HG03565 (cell line): ENCODE measurements around the gene ARHGEF16.

Experiments
- ATAC-seq: cut with Tn5 transposase; IDR thresholded peaks from one replicate; pipeline ENCODE4 v1.9.1; 2021; ENCODE audit warnings: mild to moderate bottlenecking, moderate library complexity; ENCODE audit not compliant: unreplicated experiment

The ARHGEF16 gene

DNA sequence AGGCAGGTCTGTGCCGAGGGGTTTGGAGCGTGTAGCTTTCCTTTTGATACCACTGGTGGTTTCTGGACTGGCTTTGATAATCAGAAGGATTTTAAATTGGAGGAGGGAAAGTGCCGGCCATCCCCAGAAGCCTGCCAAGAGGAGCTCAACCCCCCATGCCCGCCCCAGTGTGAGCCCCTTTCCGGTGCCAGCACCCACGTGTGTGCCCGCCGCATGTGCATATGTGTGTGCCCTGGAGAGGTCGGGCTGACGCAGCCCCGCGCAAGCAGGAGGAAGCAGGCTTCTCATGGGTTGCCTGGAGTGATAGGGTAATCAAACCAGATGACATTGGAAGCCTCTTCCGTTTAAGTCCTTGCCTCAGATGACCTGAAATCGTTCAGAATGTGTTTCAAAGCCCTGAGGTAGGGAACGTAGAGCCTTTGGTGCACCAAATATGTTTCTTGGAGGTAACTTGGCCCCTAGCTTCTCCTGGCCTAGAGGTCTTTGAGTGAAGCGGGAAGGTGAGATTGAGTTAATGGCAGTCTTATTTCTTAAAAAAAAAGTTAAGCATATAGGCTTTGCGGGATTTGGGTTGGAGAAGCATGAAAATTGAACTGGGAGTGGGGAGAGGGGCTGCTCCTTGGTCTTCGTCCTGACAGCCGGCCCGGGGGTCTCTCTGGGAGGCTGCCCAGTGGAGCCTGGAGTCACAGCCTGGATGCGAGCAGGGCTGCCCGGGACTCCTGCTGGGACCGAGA lies 34.1 kb upstream of the ARHGEF16 start:
- no peak for ATAC-seq

DNA sequence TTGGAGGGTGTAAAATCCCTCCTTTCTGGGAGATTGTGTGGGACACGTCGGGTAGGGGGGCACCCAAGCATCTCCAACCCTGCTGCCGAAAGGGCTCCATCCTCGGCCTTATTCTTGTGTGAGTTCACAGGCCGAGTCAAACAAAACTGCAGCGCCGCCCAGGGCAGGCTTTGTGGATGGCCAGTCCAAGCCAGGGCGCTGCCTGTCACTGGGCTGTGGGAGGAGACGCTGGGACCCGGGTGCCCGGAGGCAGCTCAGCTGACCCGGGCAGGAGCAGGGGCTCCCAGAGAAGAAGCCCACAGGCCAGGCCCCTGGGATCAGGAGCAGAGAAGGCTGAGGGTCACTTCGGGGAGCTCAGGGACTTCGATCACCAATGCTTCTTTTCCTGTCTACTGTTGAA lies 31.8 kb upstream of the ARHGEF16 start:
- ATAC-seq, result no peak

DNA sequence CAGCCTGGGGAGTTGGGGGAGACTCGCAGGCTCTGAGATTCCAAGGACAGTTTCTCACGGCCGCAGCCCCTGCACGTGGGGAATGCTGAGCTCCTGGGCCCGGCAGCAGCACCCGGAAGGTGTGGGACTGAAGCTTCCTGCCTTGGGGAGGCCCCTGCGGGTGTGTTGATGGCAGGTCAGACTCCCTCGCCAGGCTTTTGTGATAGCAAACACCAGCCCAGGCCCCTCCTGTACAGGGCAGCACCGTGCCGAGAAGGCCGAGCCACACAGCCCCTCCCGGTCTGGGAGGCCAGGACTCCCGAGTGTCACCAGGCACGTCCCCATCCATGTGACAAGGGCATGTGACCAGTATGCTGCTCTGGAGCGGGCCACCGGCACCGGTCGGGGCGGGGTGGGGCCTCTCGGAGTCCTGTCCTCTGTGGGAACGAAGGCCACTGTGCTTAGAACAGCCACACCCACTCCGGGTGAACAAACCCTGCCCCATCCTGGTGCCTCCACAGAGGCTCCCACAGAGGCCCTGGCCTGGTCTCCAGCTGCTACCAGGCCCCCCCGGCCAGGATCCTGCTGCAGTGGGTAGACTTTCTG lies 31.1 kb upstream of the ARHGEF16 start:
- no peak for ATAC-seq

DNA sequence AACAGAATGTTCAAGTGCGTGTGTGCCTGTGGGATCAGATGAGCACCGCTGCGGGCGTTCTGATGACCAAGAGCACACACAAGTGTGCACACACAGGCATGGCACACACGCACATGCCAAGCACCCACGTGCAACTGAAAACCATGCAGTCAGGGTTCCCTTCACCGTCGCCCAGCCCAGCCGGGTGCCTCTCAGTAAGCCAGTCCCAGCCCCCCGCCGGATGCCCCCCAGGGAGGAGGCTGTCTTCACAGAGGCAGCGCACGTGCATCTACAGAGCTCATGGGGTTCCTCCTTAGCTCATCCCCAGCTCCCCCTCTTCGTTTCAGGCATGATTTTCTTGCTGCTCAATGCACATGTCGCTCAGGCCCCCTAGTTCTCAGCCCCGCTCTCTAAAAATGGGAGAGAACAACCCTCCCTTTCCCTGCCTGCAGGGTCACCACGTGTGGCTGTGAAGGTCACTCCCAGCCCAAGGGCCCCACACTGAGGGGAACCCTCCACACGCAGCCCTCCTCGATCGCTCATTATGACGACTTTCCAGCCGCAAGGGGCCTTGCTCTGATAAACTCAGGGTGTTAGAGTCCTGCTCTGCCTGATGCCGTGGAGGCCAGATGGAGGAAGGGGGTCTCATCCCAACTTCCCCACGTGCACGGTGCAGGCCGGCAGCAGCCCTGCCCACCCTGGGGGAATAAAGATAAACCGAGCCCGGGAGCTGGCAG lies 30.4 kb upstream of the ARHGEF16 start:
- ATAC-seq, result no peak

DNA sequence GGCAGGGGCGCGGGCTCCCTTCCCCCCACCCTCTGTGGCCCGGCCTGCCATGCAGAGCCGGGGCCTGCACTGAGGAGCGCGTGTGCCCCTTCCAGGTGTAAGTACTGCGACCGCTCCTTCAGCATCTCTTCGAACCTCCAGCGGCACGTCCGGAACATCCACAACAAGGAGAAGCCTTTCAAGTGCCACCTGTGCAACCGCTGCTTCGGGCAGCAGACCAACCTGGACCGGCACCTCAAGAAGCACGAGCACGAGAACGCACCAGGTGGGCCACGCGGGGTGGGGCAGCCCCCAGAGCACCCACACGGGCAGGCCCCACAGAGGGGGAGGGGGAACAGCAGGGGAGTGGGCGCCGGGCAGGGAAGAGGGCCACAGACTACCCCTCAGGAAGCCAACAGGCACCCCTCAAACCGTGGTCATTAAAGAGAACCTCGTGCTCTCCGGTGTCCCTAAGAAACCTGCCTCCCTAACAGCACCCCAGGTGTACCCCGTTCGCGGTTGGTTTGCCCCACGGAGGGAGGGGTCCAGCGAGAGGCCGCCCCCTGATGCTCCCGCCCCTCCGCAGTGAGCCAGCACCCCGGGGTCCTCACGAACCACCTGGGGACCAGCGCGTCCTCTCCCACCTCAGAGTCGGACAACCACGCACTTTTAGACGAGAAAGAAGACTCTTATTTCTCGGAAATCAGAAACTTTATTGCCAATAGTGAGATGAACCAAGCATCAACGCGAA lies 28.8 kb upstream of the ARHGEF16 start:
- no peak for ATAC-seq

DNA sequence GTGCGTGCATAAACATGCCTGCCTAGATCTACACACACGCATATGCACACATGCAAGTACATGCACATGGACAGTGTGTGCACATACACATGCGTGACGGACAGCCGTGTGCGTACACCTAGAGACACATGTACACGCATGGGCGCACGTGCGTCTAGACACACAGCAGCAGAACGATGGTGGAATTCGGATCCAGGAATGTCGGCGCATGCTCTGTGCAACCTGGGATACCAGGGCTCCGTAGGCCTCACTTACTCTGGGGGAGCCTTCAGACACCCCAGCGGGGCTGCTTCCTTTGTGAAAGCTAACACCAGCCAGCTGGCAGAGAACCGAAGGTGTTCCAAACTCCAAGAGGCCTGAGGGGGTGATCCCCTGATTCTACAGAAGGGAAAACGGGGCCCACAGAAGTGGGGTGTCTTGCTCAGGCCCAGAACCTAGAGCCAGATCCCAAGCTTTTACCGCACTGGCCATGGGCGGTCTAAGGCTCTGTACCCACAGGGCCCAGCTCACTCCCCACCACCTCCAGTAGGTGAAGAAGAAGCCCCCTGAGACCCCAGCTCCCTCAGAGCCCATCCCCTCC lies 27.4 kb upstream of the ARHGEF16 start:
- no peak for ATAC-seq

DNA sequence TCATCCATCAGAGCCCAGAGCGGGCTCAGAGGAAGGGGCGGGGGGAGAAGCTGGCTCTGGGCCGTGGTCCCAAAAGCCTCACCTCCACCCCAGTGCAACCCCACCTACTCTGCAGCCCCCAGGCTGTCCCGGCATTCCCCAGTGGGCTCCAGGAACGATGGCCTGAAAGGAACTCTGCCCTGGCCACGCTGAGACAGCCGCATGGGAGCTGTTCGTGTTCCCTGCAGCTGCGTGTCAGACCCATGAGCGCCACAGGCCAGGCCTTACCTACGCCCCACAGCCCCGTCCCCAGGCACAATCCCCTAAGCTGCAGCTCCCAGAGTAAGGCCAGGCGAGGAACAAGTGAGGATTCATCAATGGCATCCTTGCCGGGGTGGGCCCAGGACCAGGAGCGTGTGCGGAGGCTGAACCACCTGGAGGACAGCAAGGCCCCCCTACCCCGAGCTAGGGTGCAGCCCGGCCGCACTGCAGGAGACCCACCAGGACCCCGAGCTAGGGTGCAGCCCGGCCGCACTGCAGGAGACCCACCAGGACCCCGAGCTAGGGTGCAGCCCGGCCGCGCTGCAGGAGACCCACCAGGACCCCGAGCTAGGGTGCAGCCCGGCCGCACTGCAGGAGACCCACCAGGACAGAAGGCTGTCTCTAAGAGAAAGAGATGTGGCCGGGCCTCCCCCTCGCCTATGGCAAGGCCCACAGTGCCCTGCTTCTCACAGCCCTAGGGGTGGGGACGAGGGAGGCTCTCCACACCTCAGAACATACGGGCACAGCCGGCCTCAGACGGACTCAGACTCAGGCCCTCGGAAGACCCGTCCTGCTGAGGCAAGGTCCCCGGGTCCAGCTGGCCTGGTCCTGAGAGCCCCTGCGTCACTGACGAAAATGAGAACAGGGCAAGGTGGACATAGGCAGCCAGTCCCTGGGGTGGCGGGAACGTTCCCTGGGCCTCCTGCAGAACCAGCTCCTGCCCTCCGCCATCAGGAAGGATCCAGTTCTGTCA lies 26.5 kb upstream of the ARHGEF16 start:
- no peak for ATAC-seq

DNA sequence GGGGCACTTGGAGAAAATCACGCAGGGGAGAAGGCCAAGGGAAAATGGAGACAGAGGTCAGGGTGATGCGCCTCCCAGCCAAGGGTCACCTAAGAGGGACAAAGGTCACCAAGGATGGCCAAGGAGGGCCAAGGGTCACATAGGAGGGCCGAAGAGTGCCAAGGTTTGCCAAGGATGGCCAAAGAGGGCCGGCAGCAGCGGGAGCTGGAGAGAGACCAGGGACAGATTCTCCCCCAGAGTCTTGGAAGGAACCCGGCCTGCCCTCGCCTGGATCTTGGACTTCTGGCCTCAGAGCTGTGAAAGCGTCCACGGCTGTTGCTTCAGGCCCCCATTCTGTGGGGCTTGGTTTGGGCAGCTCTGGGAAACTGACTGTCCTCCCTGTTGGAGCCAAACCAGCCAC lies 25.6 kb upstream of the ARHGEF16 start:
- ATAC-seq, result no peak

DNA sequence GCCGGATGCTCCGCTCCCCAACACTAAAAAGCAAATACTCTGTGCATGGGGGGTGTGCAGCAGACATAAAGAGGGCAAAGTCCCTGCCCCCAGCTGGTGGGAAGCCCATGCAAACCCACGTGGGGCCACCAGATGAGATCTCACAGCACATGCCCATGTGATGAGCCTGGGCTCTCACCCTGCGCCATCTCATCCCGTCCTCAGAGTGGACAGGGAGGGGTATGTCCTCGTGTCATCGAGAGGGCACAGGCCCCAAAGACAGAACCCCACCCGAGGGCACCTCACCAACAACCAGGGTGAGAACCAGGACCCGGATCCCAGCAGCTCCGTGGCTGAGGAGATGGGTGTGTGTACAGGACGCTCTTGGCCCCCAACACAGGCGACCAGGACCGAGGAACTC lies 25.1 kb upstream of the ARHGEF16 start:
- ATAC-seq, result no peak

DNA sequence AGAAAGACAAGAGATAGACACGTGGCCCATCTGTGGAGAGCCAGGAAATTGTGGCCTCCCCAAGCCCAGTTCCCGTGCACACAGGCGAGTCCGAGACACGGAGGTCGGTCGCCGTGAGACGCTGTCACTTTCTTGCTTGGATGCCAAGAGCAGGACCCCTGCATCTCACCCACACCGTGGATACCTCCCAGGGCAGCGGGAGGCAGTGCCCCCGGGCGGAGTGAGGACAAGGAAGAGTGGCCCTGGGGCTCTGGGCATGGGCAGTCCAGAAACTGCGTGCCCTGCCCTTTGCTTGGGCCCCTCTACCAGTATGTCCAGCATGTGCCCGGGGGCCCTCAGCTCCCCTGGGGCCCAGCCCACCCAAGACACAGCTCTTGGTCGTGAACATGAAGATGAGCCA lies 24.7 kb upstream of the ARHGEF16 start:
- ATAC-seq, result no peak

DNA sequence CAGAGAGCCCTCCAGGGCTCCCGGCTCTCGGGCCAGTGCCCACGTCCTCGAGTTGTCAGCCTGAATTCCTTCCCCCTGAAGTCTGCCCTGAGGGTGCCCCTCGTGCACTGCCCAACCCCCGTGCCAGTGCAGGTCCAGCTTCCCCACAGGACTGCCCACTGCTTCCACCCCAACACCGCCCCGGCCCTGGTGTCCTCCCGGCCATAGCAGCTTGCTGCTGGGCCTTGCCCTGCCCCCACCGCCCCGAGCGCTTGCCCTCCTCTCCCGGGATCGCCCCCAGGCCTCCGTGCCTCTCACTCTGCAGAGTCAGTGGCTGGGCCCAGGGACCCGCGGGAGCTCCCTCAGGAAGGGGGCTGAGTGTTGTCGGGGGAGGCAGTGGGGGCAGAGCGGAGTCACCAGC lies 24.1 kb upstream of the ARHGEF16 start:
- no peak for ATAC-seq

DNA sequence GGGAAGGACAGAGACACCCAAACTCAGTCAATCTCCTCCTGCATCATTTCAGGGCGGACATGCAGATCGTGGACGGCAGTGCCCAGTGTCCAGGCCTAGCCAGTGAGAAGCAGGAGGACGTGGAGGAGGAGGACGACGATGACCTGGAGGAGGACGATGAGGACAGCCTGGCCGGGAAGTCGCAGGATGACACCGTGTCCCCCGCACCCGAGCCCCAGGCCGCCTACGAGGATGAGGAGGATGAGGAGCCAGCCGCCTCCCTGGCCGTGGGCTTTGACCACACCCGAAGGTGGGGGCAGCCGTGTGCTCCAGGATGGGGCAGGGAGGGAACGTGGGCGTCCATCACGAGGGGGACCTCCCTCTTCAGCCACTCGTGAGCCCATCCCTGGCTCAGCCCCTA lies 23.6 kb upstream of the ARHGEF16 start:
- no peak for ATAC-seq

DNA sequence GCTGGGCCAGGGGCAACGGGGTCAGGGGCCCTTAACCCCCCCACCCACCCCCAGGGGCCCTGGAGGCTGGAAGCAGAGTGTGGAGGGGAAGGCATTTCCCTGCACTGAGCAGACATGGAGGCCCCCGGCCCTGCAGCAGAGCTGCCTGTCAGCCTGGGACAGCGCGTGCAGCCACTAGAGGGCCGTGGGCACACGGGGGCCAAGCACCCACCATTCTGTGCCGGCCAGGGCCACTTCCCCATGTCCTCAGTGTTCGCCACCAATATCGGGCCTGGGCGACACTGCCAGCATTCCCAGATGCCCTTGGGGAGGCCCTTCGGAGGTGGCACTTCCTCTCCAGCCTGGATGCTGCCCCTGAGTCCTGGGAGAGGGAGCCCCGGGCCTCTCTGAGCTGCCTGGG lies 23.2 kb upstream of the ARHGEF16 start:
- ATAC-seq, result no peak

DNA sequence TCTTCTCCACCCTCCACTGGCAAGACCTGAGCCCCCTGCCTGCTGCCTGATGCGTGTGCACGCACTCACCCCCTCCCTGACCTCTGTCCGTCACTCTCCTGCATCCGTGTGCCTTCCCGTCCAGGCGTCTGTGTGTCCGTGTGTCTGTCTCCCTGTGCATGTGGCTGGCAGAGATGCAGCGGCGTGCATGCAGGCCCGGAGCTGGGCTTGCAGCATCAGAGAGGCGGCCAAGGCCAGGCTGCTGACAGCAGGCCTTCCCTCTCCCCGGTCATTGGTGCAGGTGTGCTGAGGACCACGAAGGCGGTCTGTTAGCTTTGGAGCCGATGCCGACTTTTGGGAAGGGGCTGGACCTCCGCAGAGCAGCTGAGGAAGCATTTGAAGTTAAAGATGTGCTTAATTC lies 22.8 kb upstream of the ARHGEF16 start:
- ATAC-seq, result no peak

DNA sequence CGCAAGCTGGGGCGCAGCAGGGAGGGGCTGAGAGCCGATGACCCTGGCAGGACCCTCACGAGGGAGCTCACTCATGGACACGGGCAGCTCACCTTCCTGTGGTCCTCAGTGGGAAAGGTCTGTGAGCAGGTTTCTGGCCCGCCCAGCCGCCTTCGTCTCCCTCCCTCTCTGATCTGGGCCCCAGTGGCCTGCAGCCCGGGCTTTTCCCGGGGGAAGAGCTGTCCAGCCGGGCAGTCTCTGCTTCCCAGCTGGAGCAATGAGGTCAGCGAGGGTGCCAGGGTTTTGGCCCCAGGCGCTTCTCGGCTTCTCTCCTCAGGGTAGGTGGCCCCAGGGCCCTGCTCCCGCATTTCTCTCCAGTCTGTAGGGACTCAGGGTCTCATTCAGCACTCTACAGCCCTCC lies 22.2 kb upstream of the ARHGEF16 start:
- ATAC-seq, result no peak

DNA sequence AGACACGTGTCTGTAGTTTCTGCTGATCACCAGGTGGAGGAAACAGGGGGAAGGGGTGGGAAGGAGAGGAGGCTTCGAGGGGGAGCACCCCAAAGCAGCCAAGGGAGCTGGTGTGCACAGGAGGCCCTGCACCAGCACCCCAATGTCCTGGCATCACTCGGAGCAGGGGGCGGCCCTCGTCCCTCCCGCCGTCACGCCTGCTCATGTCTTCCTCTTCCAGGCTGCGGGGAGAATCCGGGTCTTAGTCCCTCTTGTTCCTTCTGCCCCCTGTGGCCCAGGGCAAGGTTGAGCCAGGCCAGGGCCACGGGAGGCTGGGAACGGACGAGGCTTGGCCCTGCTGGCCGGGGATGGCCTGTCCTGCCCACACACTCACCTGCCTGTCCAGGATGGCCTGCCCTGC lies 21.4 kb upstream of the ARHGEF16 start:
- ATAC-seq, result no peak

DNA sequence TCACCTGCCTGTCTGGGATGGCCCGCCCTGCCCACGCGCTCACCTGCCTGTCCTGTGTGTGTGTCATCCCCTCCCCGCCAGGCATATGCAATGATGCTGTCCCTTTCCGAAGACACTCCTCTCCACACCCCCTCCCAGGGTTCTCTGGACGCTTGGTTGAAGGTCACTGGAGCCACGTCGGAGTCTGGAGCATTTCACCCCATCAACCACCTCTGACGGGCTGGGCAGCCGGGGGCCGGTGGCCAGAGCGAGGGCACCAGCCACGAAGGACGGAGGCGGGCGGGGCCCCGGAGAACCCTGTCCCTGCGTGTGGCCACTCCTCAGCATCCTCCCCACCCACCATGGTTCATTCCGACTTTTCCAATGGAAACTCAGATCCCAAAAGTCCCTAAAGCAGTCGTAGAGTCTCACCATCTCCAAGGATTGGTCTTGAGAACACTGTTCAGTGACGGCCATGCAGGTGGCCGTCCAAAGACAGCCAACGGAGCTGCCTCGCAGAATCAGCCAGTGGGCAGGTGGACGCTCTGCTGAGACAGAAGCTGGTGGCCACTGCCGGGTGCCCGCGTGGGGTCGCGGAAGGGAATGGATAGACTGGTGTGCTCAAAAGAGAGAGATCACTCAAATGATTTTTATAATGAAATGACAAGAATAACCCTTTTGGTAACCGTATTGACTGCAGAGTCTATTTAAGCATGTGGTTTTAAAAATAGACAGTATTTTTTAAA lies 20.7 kb upstream of the ARHGEF16 start:
- ATAC-seq, result no peak

DNA sequence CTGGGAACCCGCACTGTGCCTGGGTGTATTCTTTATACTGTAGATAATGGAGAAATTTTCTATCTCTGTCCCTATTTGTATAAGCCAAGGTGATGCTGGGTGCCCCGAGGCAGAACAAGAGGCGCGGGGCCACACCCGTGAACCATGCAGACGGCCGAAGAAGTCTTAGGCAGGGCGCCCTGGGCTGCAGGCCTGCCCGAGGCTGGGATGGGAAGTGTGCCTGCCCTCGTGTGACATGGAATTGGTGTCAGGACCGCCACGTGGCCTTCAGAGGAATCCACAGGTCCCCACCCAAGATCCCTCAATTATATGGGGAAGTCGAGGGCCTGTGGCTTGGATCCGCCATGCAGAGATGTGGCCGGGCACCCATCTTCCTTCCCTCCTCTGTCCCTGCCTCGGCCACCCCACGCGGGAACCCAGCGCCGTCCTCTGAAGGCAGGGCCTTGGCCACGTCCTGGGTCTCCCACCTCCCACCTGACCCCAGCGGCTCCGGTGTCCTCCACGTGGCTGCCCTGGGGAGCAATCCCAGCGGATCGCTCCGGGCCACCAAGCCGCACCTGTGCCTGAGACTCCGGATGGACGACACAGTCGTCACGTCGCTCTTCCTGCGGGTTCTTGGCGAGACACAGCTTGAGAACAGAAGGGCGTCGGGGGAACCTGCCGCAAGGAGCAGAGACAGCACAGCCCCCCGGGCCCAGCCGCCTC lies 19.9 kb upstream of the ARHGEF16 start:
- ATAC-seq, result no peak

DNA sequence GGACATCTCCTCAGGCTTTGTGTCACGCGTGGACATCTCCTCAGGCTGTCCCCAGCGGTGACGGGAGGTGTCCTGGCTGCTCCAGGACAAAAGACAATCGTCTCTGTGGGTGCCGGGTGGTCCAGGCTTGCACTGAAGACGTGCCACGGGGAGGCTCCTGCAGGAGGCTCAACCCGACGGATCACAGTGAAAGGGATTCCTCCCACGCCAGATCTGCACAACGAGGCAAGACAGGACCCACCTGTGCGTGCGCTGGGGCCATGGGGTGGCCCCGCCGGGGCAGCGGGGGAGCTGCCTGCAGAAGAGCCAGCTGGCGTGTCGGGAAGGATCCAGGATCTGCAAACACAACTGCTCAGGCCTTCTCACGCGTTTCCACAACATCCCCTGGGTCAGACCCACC lies 18.8 kb upstream of the ARHGEF16 start:
- ATAC-seq, result no peak
